Measurements from ENCODE around the gene ERC2. TPM values are rescaled to one million over a fixed set of nuclear protein-coding genes. Genes with fewer than 3 reads are reported as not detected.
A peak's percentile ranks its signal among the peaks of the same experiment; 100 is the strongest.

Gene ERC2
- total RNA-seq, 1 donor from 2014 or later = 6.2 TPM

DNA sequence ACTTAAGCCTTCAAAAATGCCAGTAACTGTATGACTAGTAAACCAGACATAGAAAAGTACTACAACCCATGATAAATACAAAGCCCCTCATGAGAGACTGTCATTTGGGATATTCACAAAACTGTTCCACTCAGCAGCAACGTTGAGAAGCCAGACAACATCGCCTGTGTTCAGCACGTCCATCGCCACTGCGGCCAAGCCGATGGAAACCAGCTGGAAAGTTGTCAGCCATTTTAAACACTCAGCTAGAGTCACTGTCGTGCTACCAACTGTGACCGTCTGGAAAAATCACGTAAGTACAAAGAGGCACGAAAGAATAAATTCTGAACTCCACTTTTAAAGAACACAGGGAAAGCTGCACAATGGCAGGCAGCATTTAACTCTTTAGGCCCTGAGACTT, 640.5 kb downstream of the ERC2 start:
- DNase-seq (ENCODE audit: low read depth) = no peak

- peak; percentile 46 for DNase-seq (ENCODE audit: low read depth)
These were observed 641.4 kb downstream of the ERC2 start for GRCh38 chr3:55826731-55827496.

DNA sequence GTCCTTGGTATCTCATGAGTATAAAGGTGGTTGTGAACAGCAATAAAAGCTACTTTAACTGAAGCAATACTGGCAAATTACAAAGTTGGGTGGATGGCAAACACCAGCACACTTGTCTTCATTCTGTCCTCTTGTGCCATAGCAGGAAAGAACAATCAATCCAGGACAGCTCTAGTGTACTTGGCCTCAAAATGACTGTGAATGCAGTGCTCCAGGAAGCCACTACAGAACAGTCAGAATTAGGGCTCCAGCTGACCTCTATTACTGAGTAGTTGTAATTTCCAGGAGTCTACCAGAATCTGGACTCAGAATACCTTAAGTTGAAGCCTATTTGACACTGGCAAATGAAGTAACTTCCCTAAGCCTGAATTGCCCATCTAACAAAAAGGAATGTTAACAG, 642.2 kb downstream of the ERC2 start:
- no peak for DNase-seq (ENCODE audit: low read depth)

DNA sequence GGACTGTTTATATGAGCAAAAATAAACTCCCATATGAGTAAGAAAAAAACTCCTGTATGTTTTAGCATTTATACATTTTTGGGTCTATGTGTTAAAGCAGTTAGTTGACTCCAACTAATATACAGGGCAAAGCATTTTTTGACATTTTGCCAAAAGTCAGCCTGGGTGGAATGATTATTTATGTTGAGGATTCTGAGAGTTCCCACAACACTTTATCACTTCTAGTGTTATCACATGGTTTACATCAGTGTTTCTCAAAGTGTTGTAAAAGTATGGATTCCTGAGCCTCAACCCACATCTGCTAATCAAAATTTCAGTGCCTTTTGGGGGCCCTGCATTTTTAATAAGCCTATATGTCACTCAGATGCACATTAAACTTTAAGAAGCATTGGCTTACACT, 643.9 kb downstream of the ERC2 start:
- DNase-seq (ENCODE audit: low read depth) = no peak

DNA sequence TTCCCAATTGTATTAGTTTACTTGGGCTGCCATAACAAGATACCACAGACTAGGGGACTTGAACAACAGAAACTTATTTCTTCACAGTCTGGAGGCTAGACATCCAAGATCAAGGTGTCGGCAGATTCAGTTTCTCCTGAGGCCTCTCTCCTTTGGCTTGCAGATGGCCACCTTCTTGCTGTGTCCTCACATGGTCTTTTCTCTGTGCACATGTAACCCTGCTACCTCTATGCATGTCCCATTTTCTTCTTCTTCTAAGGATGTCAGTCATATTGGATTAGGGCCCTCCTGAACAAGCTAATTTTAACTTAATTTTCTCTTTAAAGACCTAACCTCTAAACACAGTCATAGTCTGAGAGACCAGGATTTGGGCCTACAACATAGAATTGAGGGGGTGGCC, 644.4 kb downstream of the ERC2 start:
- no peak for DNase-seq (ENCODE audit: low read depth)

DNA sequence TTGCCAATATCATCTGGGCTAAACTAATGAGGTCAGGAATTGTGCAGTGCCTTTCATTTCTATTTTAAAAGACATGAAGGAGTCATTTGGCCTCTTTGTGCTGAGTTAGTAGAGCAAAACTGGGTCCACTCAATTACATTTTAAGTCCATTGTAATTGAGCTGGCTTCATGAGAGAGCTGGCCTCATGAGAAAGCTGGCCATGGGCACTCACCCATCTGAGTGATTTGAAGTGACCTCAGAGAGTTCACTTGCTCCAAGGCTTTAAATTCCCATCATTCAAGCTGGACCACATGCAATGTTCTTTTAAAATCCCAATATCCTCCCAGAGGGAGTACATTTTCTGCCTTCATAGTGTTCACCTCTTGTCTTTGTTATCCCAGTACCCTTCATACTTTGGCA, 645.3 kb downstream of the ERC2 start:
- peak; percentile 69 for DNase-seq (ENCODE audit: low read depth)

GRCh38 chr3:55819005-55819404, 649.3 kb downstream of the ERC2 start:
- DNase-seq (ENCODE audit: low read depth) = peak; percentile 64

- no peak for DNase-seq (ENCODE audit: low read depth)
These were observed 649.8 kb downstream of the ERC2 start for GRCh38 chr3:55818485-55818884.

GRCh38 chr3:55816794-55817576, 651.3 kb downstream of the ERC2 start:
- no peak for DNase-seq (ENCODE audit: low read depth)

GRCh38 chr3:55815262-55815661, 653.0 kb downstream of the ERC2 start:
- DNase-seq (ENCODE audit: low read depth) = no peak

DNA sequence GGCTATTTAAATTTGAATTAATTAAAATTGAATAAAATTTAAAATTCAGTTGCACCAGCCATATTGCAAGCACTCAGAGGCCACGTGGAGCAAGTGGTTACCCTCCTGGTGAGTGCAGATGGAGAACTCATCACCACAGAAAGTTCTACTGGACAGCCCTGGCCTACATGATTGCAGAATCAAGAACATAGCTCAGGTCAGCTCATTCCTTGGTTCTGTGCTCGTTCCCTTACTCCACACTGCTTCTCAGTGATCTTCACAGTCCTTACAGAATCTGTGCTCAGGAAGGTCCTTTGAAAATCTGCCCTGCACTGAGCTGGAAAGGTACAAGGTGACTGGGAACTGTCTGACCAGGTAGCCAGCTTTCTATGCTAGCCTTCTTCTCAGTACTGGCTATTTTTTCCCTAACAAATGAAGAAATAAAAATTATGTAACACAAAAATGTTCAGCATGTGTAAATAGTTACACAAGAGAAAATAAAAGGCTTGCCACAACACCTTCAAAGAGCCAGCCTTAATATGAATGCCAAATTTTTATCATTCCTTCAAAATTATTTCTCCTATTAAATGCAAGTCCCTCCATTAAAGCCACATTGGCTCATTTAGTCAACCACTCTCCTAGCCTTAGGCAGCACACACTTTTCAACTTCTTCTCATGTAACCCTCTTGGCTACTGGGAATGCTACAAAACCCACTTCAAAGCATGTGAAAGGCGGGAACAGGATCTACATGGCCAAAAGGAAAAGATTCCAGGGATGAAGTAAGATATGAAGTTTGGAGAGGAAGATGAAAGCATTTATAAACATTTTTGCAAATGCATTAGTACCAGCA, 654.8 kb downstream of the ERC2 start:
- DNase-seq (ENCODE audit: low read depth) = no peak

- no peak for DNase-seq (ENCODE audit: low read depth)
These were observed 655.8 kb downstream of the ERC2 start for GRCh38 chr3:55812394-55813013.

- DNase-seq (ENCODE audit: low read depth) = no peak
These were observed 661.1 kb downstream of the ERC2 start for GRCh38 chr3:55807210-55807609.

DNA sequence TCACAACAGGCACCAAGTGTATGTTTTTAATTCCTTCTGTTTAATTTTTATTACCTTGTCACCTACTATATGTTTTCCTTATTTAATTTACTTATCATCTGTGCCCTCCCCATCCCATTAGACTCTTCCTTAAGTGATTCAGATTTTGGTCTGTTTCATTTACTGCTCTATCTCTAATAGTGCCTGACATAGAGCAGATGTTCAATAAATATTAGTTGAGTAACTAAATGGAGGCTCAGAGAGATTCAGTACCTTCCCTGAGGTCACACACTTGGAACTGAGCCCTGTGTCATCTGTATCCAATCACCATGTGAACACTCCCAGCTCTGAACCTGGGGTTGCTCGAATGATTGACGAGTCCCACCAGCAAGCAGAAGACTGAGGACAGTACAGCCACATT, 663.1 kb downstream of the ERC2 start:
- DNase-seq (ENCODE audit: low read depth) = no peak

DNA sequence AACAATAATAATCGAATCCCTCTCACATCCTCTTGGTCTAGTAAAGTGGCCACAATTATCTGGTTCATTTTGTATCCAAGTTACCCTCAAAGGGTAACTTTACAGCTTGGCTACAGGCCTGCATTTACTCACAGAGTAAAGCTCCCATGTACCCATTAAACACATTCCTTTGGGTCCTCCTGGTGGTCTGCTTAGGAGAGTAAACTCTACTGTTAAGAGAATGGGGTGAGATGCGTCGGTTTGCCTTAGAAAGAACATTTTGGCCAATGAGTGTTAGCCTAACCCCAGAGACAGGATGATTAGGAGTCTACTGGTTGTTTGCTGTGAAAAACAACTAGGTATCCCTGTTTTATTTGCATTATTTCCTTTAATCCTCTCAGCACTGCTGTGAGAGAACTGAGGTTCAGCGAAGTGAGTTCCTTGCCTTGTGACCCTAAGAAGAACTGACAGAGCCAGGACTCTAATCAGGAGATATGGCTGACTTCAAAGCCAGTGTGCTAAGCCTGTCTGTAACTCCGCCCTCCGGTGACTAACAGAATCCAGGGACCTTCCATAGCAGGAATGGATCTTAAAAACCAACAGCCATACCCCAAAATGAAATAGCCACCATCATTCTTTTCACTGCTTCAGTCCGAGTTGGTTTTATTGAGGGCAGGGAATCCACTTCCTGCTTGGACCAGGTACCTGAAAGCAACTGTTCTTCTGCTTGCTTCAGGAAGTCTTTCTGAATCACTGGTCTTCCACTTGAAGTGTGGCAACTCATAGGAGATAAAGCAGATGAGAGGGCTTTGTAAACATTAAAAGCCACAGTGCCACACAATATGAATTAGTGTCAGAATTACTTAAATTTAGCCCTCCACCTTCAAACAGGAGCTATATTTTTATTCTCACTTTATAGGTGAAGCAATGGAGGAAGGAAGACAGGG, 663.8 kb downstream of the ERC2 start:
- no peak for DNase-seq (ENCODE audit: low read depth)

GRCh38 chr3:55802816-55803215, 665.5 kb downstream of the ERC2 start:
- DNase-seq (ENCODE audit: low read depth) = peak; percentile 53

DNA sequence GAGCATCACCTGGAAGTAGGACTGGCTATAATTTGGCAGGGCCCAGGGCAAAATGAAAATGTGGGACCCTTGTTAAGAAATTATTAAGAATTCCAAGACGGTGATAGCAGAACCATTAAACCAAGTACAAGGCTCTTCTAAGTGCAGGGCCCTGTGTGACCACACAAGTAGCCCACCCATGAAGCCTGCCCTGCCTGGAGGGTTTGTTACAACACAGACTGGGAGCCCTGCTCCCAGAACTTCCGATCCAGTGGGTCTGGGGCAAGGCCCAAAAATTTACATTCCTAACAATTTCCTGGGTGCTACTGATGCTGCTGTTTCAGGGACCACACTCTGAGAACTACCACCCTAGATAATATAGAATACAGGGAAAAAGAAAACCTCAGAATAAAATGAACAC, 666.6 kb downstream of the ERC2 start:
- no peak for DNase-seq (ENCODE audit: low read depth)

GRCh38 chr3:55801068-55801467, 667.2 kb downstream of the ERC2 start:
- peak; percentile 11 for DNase-seq (ENCODE audit: low read depth)

DNA sequence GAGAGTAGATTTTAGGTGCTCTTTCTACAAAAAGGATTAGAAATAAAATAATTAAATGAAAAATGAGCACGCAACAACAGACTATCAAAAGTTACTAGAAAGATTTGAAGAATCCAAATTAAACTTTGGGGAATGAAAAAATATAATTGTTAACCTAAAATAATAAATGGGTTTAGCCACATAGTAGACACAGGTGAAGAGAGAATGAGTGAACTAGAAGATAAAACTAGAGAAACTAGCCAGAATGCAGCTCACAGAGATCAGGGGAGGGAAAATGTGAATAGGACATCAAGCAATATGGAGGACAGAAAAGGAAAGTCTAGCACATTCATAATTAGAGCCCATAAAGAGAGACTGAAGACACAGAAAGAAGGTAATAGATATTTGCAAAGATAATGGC, 670.5 kb downstream of the ERC2 start:
- no peak for DNase-seq (ENCODE audit: low read depth)

DNA sequence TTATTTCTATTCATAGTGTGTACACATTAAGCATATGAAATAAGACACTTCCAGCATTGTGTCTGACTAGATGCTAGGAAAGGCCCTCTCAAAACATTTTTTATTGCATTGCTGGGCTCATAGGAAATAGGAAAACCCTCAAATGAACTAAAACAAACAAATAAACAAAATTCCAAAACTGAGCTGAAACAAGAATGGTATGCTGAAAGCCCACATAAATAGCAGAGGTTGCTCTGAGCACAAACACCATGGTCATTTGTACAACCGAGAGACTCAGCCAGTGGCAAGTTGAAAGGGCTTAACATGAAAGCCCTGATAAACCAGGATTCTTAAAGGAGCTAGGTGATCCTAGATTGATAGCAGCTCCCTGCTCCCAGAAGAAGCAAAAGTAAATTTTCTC, 671.2 kb downstream of the ERC2 start:
- DNase-seq (ENCODE audit: low read depth) = no peak

DNA sequence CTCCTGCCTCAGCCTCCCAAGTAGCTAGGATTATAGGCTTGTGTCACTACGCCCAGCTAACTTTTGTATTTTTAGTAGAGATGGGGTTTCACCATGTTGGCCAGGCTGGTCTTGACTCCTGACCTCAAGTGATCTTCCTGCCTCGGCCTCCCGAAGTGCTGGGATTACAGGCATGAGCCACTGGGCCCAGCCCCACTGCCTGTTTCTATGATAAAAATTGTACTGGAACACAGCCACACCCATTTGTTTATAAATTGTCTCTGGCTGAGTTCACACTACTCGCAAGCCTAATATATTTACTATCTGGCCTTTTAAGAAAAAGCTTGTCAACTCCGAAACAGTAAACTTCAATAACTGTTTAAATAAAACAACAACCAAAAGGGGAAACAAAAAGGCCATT, 671.7 kb downstream of the ERC2 start:
- DNase-seq (ENCODE audit: low read depth) = no peak
